ENCODE results near the gene SERPINI2. TPM values are rescaled to one million over a fixed set of nuclear protein-coding genes. Genes with fewer than 3 reads are reported as not detected.

Gene SERPINI2
- total and polyA plus RNA-seq, 2 of the 13 experiments (the other 11 are each of a cell fraction or from before 2014, with no cell fraction given): not detected

- Histone ChIP-seq H3K27ac (ENCODE audit: extremely low read length, insufficient read depth, low read length) (no peak overlapping the region), H3K4me2 (ENCODE audit: low read depth, low read length) (no peak overlapping the region), H3K36me3 (replicated peaks in 1 of 2; ENCODE audit: control insufficient read depth in 1 of 2, insufficient read depth in 2 of 2, low read length in 2 of 2) (no peaks in the 10 kb centered on the region), H3K9ac (ENCODE audit: insufficient read depth, low read depth, low read length) (no peak overlapping the region), H2AFZ (ENCODE audit: low read length) (no peak overlapping the region), H3K4me1 (ENCODE audit: insufficient read depth, low read length) (no peaks in the 10 kb centered on the region), H3K4me3 (replicated peaks in 1 of 3; ENCODE audit: insufficient read depth in 1 of 3, low read depth in 2 of 3, low read length in 3 of 3) (no peak overlapping the region), H3K79me2 (ENCODE audit: insufficient read depth, low read length) (no peaks in the 10 kb centered on the region), H3K27me3 (ENCODE audit: control insufficient read depth in 1 of 2, insufficient read depth in 2 of 2, low read length in 2 of 2) (no peaks in the 10 kb centered on the region), H3K9me3 (ENCODE audit: low read length) (no peaks in the 10 kb centered on the region), H4K20me1 (ENCODE audit: insufficient read depth, low read length) (no peaks in the 10 kb centered on the region)
- no peak for DNase-seq (ENCODE audit: low spot score)
- POLR2A ChIA-PET: no interaction called here
- intact Hi-C loops (cut with micrococcal nuclease; ENCODE audit: unreplicated experiment): no loop called here
- TF ChIP-seq MYNN (CRISPR knock-in tag; IDR thresholded peaks at IDR 0.05; ENCODE audit: low read depth): no peak
- no peak for TF ChIP-seq ATM (IDR thresholded peaks at IDR 0.05; ENCODE audit: borderline replicate concordance)
- no peak for TF ChIP-seq ZNF101 (CRISPR knock-in tag; IDR thresholded peaks at IDR 0.05; ENCODE audit: borderline replicate concordance, low read depth)
- WGBS (ENCODE audit: low lambda C conversion rate): 13% methylated on average over 3 of the region's 3 CpGs
- ATAC-seq: no peak
- CTCF ChIA-PET (ENCODE audit: low intra/inter-chr PET ratio, low total read pairs): no interaction called here
- in situ Hi-C loops (cut with HindIII; ENCODE audit: extremely low pct_ligation_motif_present, low pct_unique_long_range_greater_than_20kb): no loop called here
- BruUV-seq (replicated peaks): no TSS peak
- no peak for FAIRE-seq
These were observed 28.1 kb upstream of the SERPINI2 start for GRCh38 chr3:167501941-167502340.

- BruUV-seq (replicated peaks): no TSS peak
- Histone ChIP-seq H3K36me3 (replicated peaks in 1 of 2; ENCODE audit: control insufficient read depth in 1 of 2, insufficient read depth in 2 of 2, low read length in 2 of 2) (no peaks in the 10 kb centered on the region), H3K79me2 (ENCODE audit: insufficient read depth, low read length) (no peaks in the 10 kb centered on the region), H3K9me3 (ENCODE audit: low read length) (no peaks in the 10 kb centered on the region), H3K9ac (ENCODE audit: insufficient read depth, low read depth, low read length) (no peak overlapping the region), H3K27ac (ENCODE audit: extremely low read length, insufficient read depth, low read length) (no peak overlapping the region), H3K4me1 (ENCODE audit: insufficient read depth, low read length) (no peaks in the 10 kb centered on the region), H2AFZ (ENCODE audit: low read length) (no peak overlapping the region), H3K27me3 (ENCODE audit: control insufficient read depth in 1 of 2, insufficient read depth in 2 of 2, low read length in 2 of 2) (no peaks in the 10 kb centered on the region), H3K4me2 (ENCODE audit: low read depth, low read length) (no peak overlapping the region), H4K20me1 (ENCODE audit: insufficient read depth, low read length) (no peaks in the 10 kb centered on the region), H3K4me3 (replicated peaks in 1 of 3; ENCODE audit: insufficient read depth in 1 of 3, low read depth in 2 of 3, low read length in 3 of 3) (no peak overlapping the region)
- 40% methylated on average over 7 of the region's 7 CpGs for WGBS (ENCODE audit: low lambda C conversion rate)
- DNase-seq (ENCODE audit: low spot score): no peak
- TF ChIP-seq ZNF619 (CRISPR knock-in tag; IDR thresholded peaks at IDR 0.05): no peak
- TF ChIP-seq MYNN (CRISPR knock-in tag; IDR thresholded peaks at IDR 0.05; ENCODE audit: low read depth): no peak
- no peak for TF ChIP-seq FOXA1 (IDR thresholded peaks at IDR 0.05)
- no peak for TF ChIP-seq FOXA1 (CRISPR knock-in tag; IDR thresholded peaks at IDR 0.05)
- no peak for TF ChIP-seq PITX1 (CRISPR knock-in tag; IDR thresholded peaks at IDR 0.05)
- TF ChIP-seq ZNF335 (CRISPR knock-in tag; IDR thresholded peaks at IDR 0.05): no peak
- TF ChIP-seq HMG20A (CRISPR knock-in tag; IDR thresholded peaks at IDR 0.05; ENCODE audit: borderline replicate concordance): no peak
- TF ChIP-seq RELA (CRISPR knock-in tag; IDR thresholded peaks at IDR 0.05): no peak
- TF ChIP-seq SIX4 (CRISPR knock-in tag; IDR thresholded peaks at IDR 0.05): no peak
- TF ChIP-seq THAP7 (CRISPR knock-in tag; IDR thresholded peaks at IDR 0.05): no peak
- no peak for TF ChIP-seq ATF3 (CRISPR knock-in tag; IDR thresholded peaks at IDR 0.05)
- no peak for TF ChIP-seq KAT8 (CRISPR knock-in tag; IDR thresholded peaks at IDR 0.05)
- no peak for TF ChIP-seq RARG (CRISPR knock-in tag; IDR thresholded peaks at IDR 0.05; ENCODE audit: low read depth)
- no peak for TF ChIP-seq FOXA3 (CRISPR knock-in tag; IDR thresholded peaks at IDR 0.05)
- TF ChIP-seq ZSCAN12 (CRISPR knock-in tag; IDR thresholded peaks at IDR 0.05): no peak
- TF ChIP-seq PRMT3 (CRISPR knock-in tag; IDR thresholded peaks at IDR 0.05; ENCODE audit: borderline replicate concordance, low read depth): no peak
- TF ChIP-seq CHCHD3 (CRISPR knock-in tag; IDR thresholded peaks at IDR 0.05): no peak
- TF ChIP-seq ZNF780A (CRISPR knock-in tag; IDR thresholded peaks at IDR 0.05): no peak
- TF ChIP-seq RORA (CRISPR knock-in tag; IDR thresholded peaks at IDR 0.05): no peak
- TF ChIP-seq BRCA1 (CRISPR knock-in tag; IDR thresholded peaks at IDR 0.05): no peak
- TF ChIP-seq ZNF883 (CRISPR knock-in tag; IDR thresholded peaks at IDR 0.05; ENCODE audit: not compliant biosample characterization): no peak
- no peak for FAIRE-seq
- ATAC-seq: no peak
- ChIA-PET POLR2A (no interaction called here), CTCF (ENCODE audit: low intra/inter-chr PET ratio, low total read pairs) (no interaction called here)
- in situ Hi-C loops (cut with HindIII; ENCODE audit: extremely low pct_ligation_motif_present, low pct_unique_long_range_greater_than_20kb): no loop called here
- intact Hi-C loops (cut with micrococcal nuclease; ENCODE audit: unreplicated experiment): no loop called here
These were observed 24.1 kb upstream of the SERPINI2 start for GRCh38 chr3:167497903-167498302.
